RCC 7860 (cell line): Measurements from ENCODE around the gene PHF13.

Experiments used
- DNase-seq: peaks from one replicate; pipeline ENCODE4 v3.0.0-alpha.2; 2015; ENCODE audit warnings: low spot score
- FAIRE-seq: peaks from 2 replicates; lab custom pipeline; 2012; peaks lifted over from hg19 to GRCh38; lab: Jason Lieb, UNC

Gene PHF13

GRCh38 chr1:6613361-6614018 lies at the start of gene PHF13:
PHF13 (plus strand) TSS chr1:6613731; CDS start chr1:6614067, 336 bp downstream.
- DNase-seq (peak; percentile 96), FAIRE-seq (no peak)

DNA sequence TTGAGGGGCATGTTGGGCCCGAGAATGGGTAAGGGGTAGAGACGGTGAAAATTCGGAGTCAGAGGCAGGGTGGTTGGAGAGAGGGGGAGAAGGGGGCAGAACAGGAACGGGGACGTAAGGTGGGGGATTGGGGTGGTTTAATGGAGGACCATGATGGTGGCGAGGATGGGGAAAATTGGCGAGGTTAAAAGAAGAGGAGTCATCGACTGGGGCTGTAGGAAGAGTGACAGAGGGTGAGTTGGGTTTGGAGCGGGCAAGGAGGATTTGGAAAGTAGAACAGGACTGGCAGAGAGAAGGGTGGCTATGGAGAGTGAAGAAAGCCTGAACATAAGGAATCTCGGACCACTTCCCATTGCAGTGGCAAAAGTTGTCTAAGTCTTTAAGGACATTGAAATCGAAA lies 44.5 kb upstream of the PHF13 start:
- FAIRE-seq (no peak), DNase-seq (no peak)

DNA sequence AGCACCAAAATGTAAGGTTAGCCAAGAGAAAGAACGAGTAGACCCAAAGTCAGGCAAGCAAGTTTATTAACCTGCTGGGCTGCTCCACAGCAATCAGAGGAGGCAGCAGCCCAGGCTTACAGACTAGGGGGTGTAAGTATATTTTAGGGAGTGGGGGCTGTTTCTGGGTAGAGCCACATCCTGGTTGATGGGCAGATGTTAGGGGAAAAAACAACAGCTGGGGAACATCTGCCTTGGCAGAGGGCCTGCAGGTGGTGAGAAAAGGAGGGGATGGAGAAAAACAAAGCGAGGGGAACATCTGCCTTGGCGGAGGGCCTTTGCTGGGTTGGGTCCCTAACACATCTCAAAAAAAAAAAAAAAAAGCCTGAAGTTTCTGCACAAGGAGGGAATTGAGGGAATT lies 43.4 kb upstream of the PHF13 start:
- DNase-seq = no peak
- FAIRE-seq = no peak

DNA sequence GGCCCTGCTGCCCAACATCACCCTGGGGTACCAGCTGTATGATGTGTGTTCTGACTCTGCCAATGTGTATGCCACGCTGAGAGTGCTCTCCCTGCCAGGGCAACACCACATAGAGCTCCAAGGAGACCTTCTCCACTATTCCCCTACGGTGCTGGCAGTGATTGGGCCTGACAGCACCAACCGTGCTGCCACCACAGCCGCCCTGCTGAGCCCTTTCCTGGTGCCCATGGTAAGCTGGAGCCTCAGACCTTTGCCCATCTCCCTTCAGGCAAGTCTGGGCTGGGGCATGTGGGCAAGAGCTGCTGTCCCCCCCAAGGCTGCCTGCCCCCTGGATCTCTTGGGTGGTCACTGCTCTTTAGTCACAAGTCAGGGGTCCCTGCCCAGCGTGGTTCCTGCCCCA lies 42.5 kb upstream of the PHF13 start:
- no peak for DNase-seq
- FAIRE-seq = no peak

GRCh38 chr1:6572653-6573383 lies 40.7 kb upstream of the PHF13 start:
- no peak for DNase-seq

GRCh38 chr1:6574025-6574620 lies 39.4 kb upstream of the PHF13 start:
- no peak for FAIRE-seq
- no peak for DNase-seq

More at GRCh38 chr1:6572653-6573383, 40.7 kb upstream of the PHF13 start:
- FAIRE-seq = no peak

GRCh38 chr1:6574818-6575217 lies 38.7 kb upstream of the PHF13 start:
- no peak for DNase-seq
- no peak for FAIRE-seq

DNA sequence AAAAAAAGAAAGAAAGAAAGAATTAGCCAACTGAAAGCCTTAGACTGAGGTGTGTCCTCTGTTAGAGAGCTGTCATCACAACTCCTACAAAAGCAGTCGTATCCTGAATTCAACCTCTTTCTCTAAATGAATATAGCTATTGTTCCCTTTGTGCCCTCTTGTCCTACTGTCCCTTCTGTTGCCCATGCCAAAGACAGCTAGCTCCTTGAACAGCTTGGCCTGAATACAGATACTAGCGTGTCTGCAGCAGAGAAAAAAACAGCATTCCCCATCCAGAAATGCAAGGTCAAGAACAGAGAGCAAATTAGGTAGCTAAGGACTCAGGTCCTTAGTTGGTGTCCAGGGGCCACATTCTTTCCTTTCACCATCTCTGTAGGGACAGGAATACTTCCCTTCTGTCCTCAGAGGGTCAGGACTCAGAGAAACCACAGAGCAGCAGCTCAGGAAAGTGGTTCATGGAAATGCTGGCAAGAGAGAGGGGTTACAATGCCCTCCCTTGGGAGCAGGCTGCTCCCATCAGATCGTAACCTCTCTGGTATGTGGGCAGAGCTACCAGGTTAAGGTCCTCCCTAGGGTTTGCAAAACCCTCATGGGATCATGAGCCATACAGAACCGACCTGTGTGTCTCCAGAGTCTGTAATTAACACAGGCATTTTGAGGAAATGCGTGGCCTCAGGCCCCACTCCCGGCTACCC lies 35.6 kb upstream of the PHF13 start:
- no peak for DNase-seq
- no peak for FAIRE-seq

DNA sequence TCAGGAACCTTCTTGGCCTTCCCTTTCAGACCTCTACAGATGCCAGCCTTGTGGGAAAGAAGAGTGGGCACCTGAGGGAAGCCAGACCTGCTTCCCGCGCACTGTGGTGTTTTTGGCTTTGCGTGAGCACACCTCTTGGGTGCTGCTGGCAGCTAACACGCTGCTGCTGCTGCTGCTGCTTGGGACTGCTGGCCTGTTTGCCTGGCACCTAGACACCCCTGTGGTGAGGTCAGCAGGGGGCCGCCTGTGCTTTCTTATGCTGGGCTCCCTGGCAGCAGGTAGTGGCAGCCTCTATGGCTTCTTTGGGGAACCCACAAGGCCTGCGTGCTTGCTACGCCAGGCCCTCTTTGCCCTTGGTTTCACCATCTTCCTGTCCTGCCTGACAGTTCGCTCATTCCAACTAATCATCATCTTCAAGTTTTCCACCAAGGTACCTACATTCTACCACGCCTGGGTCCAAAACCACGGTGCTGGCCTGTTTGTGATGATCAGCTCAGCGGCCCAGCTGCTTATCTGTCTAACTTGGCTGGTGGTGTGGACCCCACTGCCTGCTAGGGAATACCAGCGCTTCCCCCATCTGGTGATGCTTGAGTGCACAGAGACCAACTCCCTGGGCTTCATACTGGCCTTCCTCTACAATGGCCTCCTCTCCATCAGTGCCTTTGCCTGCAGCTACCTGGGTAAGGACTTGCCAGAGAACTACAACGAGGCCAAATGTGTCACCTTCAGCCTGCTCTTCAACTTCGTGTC lies 34.7 kb upstream of the PHF13 start:
- DNase-seq (no peak), FAIRE-seq (no peak)

GRCh38 chr1:6579374-6580118 lies 34.0 kb upstream of the PHF13 start, which contains the start of gene ZBTB48:
ZBTB48 (plus strand) TSS chr1:6579994; CDS start chr1:6580610, 616 bp downstream.
- peak; percentile 91 for FAIRE-seq
- DNase-seq = peak; percentile 93

- FAIRE-seq (no peak), DNase-seq (no peak)
Observed at GRCh38 chr1:6580119-6580592, 33.4 kb upstream of the PHF13 start.

GRCh38 chr1:6580593-6581409 lies 32.7 kb upstream of the PHF13 start:
- DNase-seq = no peak
- FAIRE-seq = no peak

DNA sequence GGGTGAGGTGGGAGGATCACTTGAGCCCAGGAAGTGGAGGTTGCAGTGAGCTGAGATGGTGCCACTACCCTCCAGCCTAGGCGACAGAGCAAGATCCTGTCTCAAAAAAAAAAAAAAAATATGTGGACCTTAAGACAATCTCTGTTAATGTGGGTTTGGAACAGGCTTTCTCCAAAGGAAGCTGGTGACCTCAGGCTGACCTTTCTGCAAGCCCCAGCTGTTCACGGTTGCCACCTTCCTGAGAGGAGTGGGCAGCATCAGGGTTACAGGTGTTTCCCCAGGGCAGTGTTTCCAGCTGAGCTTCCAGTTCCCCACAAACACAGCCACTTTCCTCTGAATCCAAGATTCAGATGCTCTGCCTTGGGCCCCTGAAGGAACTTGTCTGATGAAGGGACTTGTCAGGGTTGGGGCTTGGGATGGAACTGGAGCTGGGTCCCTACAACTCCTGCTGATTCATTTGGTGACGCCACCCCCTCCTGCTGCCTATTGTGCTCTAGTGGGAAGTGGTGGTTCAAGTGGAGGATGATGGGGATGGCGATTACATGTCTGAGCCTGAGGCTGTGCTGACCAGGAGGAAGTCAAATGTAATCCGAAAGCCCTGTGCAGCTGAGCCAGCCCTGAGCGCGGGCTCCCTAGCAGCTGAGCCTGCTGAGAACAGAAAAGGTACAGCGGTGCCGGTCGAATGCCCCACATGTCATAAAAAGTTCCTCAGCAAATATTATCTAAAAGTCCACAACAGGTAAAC lies 31.8 kb upstream of the PHF13 start:
- DNase-seq = no peak
- no peak for FAIRE-seq

- DNase-seq (no peak), FAIRE-seq (no peak)
Observed at GRCh38 chr1:6582370-6582769, 31.2 kb upstream of the PHF13 start.

DNA sequence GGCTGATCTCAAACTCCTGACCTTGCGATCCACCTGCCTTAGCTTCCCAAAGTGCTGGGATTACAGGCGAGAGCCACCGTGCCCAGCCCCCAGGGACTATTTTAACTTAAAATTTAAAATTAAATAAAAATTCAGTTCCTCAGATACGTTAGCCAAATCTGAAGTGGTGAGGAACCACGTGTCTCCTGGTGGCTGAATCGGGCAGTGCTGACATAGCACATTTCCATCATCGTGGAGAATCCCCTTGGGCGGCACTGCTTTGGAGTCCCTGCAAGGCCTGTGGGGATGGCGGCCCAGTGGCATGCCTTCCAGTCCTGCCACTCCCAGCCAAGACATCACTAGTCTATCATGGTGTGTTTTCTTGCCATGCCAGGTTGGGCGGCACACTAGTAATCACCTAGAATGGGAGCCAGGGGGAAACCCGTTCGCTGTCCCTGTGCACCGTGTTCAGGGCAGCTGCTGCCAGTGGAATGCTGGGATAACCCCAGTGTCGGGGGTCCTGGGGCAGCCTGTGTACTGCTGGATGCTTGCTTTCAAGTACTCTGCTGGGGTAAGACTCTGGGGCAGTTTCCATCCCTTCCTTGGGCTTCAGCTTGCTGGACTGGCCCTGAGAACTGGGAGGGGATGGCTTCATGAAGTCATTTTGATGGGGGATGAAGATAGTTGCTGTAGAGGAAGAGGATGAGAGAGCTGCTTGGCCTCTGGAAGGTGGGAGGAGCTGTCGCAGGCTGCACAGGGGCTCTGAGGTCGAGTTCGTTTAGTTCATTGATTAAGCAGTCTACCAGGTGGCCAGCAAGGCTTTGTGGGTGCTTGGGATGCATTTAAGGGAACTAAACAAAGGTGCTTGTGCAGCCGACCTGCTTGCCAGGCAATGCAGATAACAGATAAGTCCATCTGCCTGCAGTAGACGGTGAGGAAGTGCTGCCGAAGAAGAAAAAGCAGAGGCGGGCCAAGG lies 29.1 kb upstream of the PHF13 start:
- FAIRE-seq = no peak
- DNase-seq = no peak

GRCh38 chr1:6585081-6585722 lies 28.3 kb upstream of the PHF13 start:
- FAIRE-seq (no peak), DNase-seq (no peak)

- no peak for DNase-seq
- no peak for FAIRE-seq
Observed at GRCh38 chr1:6585841-6586240, 27.7 kb upstream of the PHF13 start.
